Osteocyte (in vitro differentiated cells): Measurements from ENCODE around the gene C1QTNF12. TPM values are rescaled to one million over a fixed set of nuclear protein-coding genes. Genes with fewer than 3 reads are reported as not detected.

Experiments used
- DNase-seq: peaks from one replicate; pipeline ENCODE4 v3.0.0; 2021; ENCODE audit warnings: mixed read lengths; ENCODE audit not compliant: unreplicated experiment; ENCODE audit errors: extremely low spot score
- H3K27ac Mint-ChIP-seq: one replicate; pipeline ENCODE4 v1.8.0; 2021; ENCODE audit warnings: mild to moderate bottlenecking, mixed read lengths; ENCODE audit not compliant: unreplicated experiment
- H3K27me3 Mint-ChIP-seq: one replicate; pipeline ENCODE4 v1.8.0; 2021; ENCODE audit warnings: mixed read lengths; ENCODE audit not compliant: unreplicated experiment
- H3K36me3 Mint-ChIP-seq: one replicate; pipeline ENCODE4 v1.8.0; 2021; ENCODE audit warnings: mixed read lengths; ENCODE audit not compliant: unreplicated experiment
- H3K4me1 Mint-ChIP-seq: one replicate; pipeline ENCODE4 v1.8.0; 2021; ENCODE audit warnings: mixed read lengths; ENCODE audit not compliant: unreplicated experiment
- H3K4me3 Mint-ChIP-seq: one replicate; pipeline ENCODE4 v1.8.0; 2021; ENCODE audit warnings: mild to moderate bottlenecking, moderate library complexity, mixed read lengths; ENCODE audit not compliant: unreplicated experiment
- H3K9me3 Mint-ChIP-seq: one replicate; pipeline ENCODE4 v1.8.0; 2021; ENCODE audit warnings: mixed read lengths; ENCODE audit not compliant: unreplicated experiment
- long read RNA-seq: library from polyadenylated mRNA; unstranded; transcript quantifications from one replicate; pipeline ENCODE4 v2.0.0, GENCODE V29; 2021
- total RNA-seq: library from RNA; stranded (reverse); gene quantifications from 2 replicates; pipeline ENCODE4 v1.2.1, GENCODE V29; 2021
- TF ChIP-seq, protein P1 (sequence below): fragments of 200-600 bp; sonication (generic); IDR thresholded peaks from 2 replicates; pipeline ENCODE4 v1.5.0; 2021; ENCODE audit warnings: antibody characterized with exemption, mild to moderate bottlenecking, moderate library complexity

C1QTNF12 gene, protein sequence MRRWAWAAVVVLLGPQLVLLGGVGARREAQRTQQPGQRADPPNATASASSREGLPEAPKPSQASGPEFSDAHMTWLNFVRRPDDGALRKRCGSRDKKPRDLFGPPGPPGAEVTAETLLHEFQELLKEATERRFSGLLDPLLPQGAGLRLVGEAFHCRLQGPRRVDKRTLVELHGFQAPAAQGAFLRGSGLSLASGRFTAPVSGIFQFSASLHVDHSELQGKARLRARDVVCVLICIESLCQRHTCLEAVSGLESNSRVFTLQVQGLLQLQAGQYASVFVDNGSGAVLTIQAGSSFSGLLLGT
- total RNA-seq = 3.6 and 3.8 TPM in 2 replicates
- long read RNA-seq = 0 reads

DNA sequence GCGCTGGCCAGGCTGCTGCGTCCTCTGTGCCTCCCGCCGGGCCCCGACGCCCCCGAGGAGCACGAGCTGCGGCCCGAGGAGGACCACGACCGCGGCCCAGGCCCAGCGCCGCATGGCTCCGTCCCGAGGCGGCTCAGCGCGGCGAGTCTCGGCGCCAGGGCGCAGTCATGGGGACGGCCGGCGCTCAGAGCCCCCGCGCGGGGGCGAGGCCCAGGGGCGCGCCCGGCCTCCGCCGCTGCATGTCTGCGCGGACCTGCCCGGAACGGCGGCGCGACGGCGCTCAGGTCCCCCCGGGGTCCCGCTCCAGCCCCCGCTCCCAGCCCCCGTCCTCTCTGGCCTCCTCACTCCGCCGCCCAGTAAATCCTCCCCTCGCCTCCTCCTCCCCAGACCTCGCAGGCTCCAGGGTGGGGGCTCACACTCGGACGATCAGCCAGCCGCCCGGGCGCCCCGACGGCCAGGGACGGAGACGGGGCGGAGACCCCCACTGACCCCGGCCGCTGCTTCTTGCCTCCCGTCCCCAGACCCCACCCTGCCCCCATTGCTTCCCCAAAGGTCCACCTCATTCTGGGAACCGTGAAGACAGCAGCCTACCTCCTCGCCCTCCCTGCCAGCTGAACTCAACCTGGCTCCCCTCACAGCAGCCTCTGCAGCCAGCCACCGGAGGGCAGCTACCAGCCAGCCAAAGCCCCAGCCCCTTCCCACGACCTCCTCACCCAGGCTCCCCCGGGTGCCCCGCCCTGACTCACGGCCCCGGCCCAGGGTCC, at the start of gene C1QTNF12:
C1QTNF12 (minus strand) TSS at position 146 of the 764 bp plus-strand sequence; CDS start at position 114, 32 bp downstream.
- Mint-ChIP-seq H3K9me3 (no peaks in the 10 kb centered on the region), H3K4me1 (peaks cover 1% of the 10 kb centered on the region), H3K36me3 (no peaks in the 10 kb centered on the region), H3K4me3 (no peak within 1 kb of the TSS), H3K27me3 (no peaks in the 10 kb centered on the region), H3K27ac (no peak within 1 kb of the TSS)
- TF ChIP-seq, protein P1, sequence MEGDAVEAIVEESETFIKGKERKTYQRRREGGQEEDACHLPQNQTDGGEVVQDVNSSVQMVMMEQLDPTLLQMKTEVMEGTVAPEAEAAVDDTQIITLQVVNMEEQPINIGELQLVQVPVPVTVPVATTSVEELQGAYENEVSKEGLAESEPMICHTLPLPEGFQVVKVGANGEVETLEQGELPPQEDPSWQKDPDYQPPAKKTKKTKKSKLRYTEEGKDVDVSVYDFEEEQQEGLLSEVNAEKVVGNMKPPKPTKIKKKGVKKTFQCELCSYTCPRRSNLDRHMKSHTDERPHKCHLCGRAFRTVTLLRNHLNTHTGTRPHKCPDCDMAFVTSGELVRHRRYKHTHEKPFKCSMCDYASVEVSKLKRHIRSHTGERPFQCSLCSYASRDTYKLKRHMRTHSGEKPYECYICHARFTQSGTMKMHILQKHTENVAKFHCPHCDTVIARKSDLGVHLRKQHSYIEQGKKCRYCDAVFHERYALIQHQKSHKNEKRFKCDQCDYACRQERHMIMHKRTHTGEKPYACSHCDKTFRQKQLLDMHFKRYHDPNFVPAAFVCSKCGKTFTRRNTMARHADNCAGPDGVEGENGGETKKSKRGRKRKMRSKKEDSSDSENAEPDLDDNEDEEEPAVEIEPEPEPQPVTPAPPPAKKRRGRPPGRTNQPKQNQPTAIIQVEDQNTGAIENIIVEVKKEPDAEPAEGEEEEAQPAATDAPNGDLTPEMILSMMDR = no peak
- no peak for DNase-seq

DNA sequence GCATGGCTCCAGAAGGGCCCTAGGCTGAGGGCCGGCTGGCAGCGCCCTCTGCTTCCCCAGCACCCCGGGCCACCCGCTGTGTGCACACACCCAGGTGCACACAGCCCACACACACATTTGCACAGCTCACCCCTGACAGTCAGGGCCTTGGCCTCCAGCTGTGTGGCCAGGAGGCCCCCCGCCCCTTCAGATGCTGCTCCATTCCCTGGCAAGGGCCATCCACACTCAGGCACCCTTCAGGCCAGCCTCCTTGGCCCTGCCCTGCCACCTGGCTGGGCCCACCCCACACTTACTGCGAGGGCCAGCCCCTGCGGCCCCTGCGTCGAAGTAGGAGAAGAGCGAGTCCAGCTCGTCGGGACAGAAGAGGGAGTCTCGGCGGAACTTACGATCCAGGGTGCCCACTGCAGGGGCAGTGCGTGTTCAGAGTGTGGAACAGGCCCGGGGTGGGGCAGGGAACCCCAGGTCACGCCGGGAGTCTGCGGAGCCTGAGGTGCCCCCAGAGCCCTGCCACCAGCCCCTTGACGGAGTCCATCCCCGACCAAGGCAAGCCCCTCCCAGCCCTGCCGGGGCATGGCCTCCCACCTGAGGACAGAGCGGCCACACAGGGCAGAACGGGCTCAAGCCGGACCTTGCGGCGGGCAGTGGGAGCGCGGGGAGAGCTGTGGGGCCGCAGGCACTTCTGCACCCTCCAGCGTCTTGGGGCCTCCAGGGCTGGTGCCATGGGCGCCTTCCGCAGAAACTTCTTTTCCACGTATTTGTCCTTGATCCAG, 48.8 kb upstream of the C1QTNF12 start:
- H3K4me1 Mint-ChIP-seq = peaks cover 4% of the 10 kb centered on the region
- no peaks in the 10 kb centered on the region for H3K36me3 Mint-ChIP-seq
- no peaks in the 10 kb centered on the region for H3K9me3 Mint-ChIP-seq
- no peak for DNase-seq
- TF ChIP-seq, protein P1 = no peak
- no peak overlapping the region for H3K4me3 Mint-ChIP-seq
- no peaks in the 10 kb centered on the region for H3K27me3 Mint-ChIP-seq
- H3K27ac Mint-ChIP-seq = no peak overlapping the region

DNA sequence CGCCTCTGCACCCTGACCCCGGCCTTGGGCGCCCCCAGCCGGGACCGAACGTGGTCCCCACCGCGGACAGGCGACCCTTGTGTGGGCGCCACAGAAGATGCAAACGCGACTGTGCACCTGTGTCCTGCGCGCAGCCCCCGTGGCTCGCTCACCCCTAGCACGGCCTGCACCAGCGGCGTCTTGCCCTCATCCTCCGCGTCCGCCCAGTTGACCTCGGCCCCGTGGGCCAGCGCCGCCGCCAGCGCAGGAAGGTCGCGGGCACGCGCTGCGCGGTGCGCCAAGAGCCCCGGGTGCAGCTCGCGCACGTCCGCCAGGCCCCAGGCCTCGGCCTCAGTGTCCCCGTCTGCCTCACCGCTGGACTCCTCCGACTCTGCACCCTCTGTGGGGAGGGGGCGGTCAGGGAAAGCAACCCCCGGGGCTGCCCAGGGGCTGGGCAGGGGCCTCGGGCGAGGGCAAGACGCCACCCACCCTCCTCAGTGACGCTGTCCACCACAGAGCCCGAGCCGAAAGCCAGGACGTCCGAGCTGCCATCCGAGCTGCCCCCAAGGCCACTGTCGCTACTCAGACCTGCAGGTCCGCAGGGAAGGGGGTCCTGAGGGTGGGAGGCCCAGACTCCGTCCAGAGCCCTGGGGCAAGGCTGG, 47.8 kb upstream of the C1QTNF12 start:
- no peaks in the 10 kb centered on the region for H3K27me3 Mint-ChIP-seq

DNA sequence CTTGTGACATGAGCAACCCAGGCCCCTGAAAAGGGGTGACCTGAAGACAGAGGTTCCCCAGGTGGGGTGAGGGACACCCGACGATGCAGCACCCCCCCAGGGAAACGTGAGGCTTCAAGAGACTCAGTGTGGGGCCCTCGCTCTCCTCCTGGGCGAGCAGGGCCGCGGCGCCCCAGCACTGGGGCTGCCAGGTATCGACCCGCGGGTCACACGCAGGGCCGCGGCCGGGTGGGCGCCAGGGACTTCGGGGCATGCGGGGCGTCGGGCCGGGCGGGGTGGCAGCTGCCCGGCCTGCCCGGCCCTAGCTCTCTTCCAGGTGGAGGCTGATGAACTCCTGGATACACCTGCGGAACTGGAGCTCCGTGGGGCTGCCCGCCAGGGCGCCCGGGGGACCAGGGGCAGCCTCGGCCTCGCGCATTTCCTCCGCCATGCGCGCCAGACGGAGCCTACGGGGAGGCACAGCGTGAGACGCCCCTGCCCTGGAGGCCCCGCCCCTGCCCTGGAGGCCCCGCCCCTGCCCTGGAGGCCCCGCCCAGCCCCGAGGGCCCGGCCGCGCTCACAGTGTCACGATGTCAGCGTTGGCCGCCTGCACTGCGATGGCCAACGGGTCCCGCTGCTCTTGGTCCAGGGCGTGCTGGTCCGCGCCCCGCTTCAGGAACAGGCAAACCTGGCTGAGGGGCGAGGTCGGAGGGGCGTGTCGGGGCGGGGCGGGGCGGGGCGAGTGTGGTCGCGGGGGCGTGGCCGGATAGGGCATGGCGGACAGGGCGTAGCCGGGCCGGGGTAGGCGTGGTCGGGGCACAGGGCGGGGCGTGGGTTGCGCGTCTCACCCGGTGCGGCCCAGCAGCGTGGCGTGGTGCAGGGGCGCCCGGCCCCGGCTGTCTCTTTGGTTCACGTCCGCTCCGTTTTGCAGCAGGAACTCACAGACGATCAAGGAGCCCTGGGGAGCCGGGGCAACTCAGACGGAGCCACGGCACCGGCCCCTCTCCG, 47.0 kb upstream of the C1QTNF12 start:
- TF ChIP-seq, protein P1 = no peak
- H3K4me1 Mint-ChIP-seq = peaks cover 4% of the 10 kb centered on the region
- no peak overlapping the region for H3K4me3 Mint-ChIP-seq
- no peaks in the 10 kb centered on the region for H3K27me3 Mint-ChIP-seq
- DNase-seq = no peak
- no peaks in the 10 kb centered on the region for H3K9me3 Mint-ChIP-seq
- H3K27ac Mint-ChIP-seq = no peak overlapping the region
- no peaks in the 10 kb centered on the region for H3K36me3 Mint-ChIP-seq

More for the DNA sequence above, 47.8 kb upstream of the C1QTNF12 start:
- Mint-ChIP-seq H3K9me3 (no peaks in the 10 kb centered on the region), H3K36me3 (no peaks in the 10 kb centered on the region), H3K27ac (no peak overlapping the region), H3K4me3 (no peak overlapping the region), H3K4me1 (peaks cover 4% of the 10 kb centered on the region)
- TF ChIP-seq, protein P1 = no peak
- DNase-seq = no peak
